ENCODE data around the gene DNAJB12.
A peak's percentile ranks its signal among the peaks of the same experiment; 100 is the strongest.
"Not testable (repeated sequence)": the region's sequence is repeated elsewhere in the genome, so short reads cannot be mapped to it uniquely, and the experiment has no call there.

The DNAJB12 gene

GRCh38 chr10:72353028-72353964, 1.4 kb downstream of the DNAJB12 start:
- DNase-seq (ENCODE audit: low read depth) = no peak

GRCh38 chr10:72351479-72351878, 3.2 kb downstream of the DNAJB12 start:
- DNase-seq (ENCODE audit: low read depth) = no peak

GRCh38 chr10:72349438-72349837, 5.3 kb downstream of the DNAJB12 start:
- DNase-seq (ENCODE audit: low read depth) = no peak

GRCh38 chr10:72348282-72348681, 6.4 kb downstream of the DNAJB12 start:
- no peak for DNase-seq (ENCODE audit: low read depth)

GRCh38 chr10:72346117-72346516, 8.6 kb downstream of the DNAJB12 start:
- DNase-seq (ENCODE audit: low read depth) = not testable (repeated sequence)

- DNase-seq (ENCODE audit: low read depth) = no peak
Measured at GRCh38 chr10:72344932-72345331, 9.8 kb downstream of the DNAJB12 start.

- no peak for DNase-seq (ENCODE audit: low read depth)
Measured at GRCh38 chr10:72342911-72343310, 11.8 kb downstream of the DNAJB12 start.

GRCh38 chr10:72340510-72341261, 14.0 kb downstream of the DNAJB12 start:
- DNase-seq (ENCODE audit: low read depth) = no peak

- no peak for DNase-seq (ENCODE audit: low read depth)
Measured at GRCh38 chr10:72338180-72338579, 16.5 kb downstream of the DNAJB12 start.

GRCh38 chr10:72337722-72338121, 17.0 kb downstream of the DNAJB12 start:
- no peak for DNase-seq (ENCODE audit: low read depth)

GRCh38 chr10:72337039-72337629, 17.6 kb downstream of the DNAJB12 start:
- DNase-seq (ENCODE audit: low read depth) = no peak

GRCh38 chr10:72336259-72337038, 18.3 kb downstream of the DNAJB12 start:
- DNase-seq (ENCODE audit: low read depth) = no peak

GRCh38 chr10:72335394-72336258, 19.1 kb downstream of the DNAJB12 start:
- no peak for DNase-seq (ENCODE audit: low read depth)

- DNase-seq (ENCODE audit: low read depth) = peak; percentile 64
Measured at GRCh38 chr10:72334825-72335393, 19.8 kb downstream of the DNAJB12 start.

- DNase-seq (ENCODE audit: low read depth) = no peak
Measured at GRCh38 chr10:72334196-72334824, 20.4 kb downstream of the DNAJB12 start.

- no peak for DNase-seq (ENCODE audit: low read depth)
Measured at GRCh38 chr10:72333112-72334015, 21.4 kb downstream of the DNAJB12 start.

GRCh38 chr10:72332423-72333111, 22.2 kb downstream of the DNAJB12 start:
- no peak for DNase-seq (ENCODE audit: low read depth)
